Transverse colon (tissue), 4 donors: ENCODE data around the gene REEP6. TPM values are rescaled to one million over a fixed set of nuclear protein-coding genes. Genes with fewer than 3 reads are reported as not detected.
A peak's percentile ranks its signal among the peaks of the same experiment; 100 is the strongest.

Experiments
- DNase-seq: peaks from one replicate; pipeline ENCODE4 v3.0.0-alpha.2; 2019
- H3K27ac ChIP-seq, 4 donors: fragments of 200-600 bp; sonication (generic); 2 replicates each; pipeline ENCODE4 v1.5.1; 2016 to 2018; ENCODE audit warnings: inconsistent platforms in 4 of 4
- H3K27me3 ChIP-seq: fragments of 200-600 bp; sonication (generic); 2 replicates; pipeline ENCODE4 v1.5.1; 2017; ENCODE audit warnings: inconsistent platforms
- H3K36me3 ChIP-seq, 4 donors: fragments of 200-600 bp; sonication (generic); 2 replicates each; pipeline ENCODE4 v1.5.1; 2017 to 2019; ENCODE audit warnings: inconsistent platforms in 4 of 4
- H3K4me1 ChIP-seq, 4 donors: fragments of 200-600 bp; sonication (generic); 2 replicates each; pipeline ENCODE4 v1.5.1; 2017 to 2020; ENCODE audit warnings: inconsistent platforms in 4 of 4
- H3K4me3 ChIP-seq, 4 donors: fragments of 200-600 bp; sonication (generic); 1 replicate in 1 of 4; 2 replicates in 3 of 4; pipeline versions ENCODE4 v1.5.1 to v1.6.1; 2017 to 2019; ENCODE audit warnings: inconsistent platforms in 4 of 4
- H3K9me3 ChIP-seq, 2 donors: fragments of 200-600 bp; sonication (generic); 2 replicates each; pipeline ENCODE4 v1.5.1; 2017 to 2019; ENCODE audit warnings: inconsistent platforms in 2 of 2
- EP300 ChIP-seq: sonication (generic); formaldehyde crosslinking; IDR thresholded peaks from one replicate; pipeline ENCODE4 v1.6.1; 2017; ENCODE audit warnings: antibody characterized with exemption, low read depth
- POLR2A ChIP-seq: fragments of 450-650 bp; IDR thresholded peaks from one replicate; pipeline ENCODE4 v1.6.1; 2016; ENCODE audit warnings: antibody characterized with exemption, mild to moderate bottlenecking, moderate library complexity
- POLR2AphosphoS5 ChIP-seq, 3 donors: sonication (generic); formaldehyde crosslinking; IDR thresholded peaks; one replicate each; pipeline ENCODE4 v1.6.1; 2016; ENCODE audit warnings: antibody characterized with exemption in 3 of 3
- WGBS, 2 donors: methylation state at CpG; one replicate each; pipeline ENCODE4 v1.1.5; 2018; ENCODE audit warnings: low coverage in 1 of 2; 5-methylcytosine and 5-hydroxymethylcytosine counted together
- in situ Hi-C, 4 donors: fragments of 200-750 bp; cut with MboI; loops; one replicate each; pipeline versions ENCODE4 v1.15.0 to v1.15.1; 2017; ENCODE audit warnings: low sequenced_read_pairs in 3 of 4, low pct_ligation_motif_present in 1 of 4, low pct_unique_long_range_greater_than_20kb in 1 of 4
- intact Hi-C: fragments of 100-400 bp; cut with DNase I; formaldehyde crosslinking; loops from one replicate; pipeline ENCODE4 v1.15.1; 2023; ENCODE audit warnings: low total_unique reads
- total RNA-seq, 4 donors: library from RNA; depleted of rRNA; stranded (reverse); fragments of >200 nt; gene quantifications; one replicate each; pipeline ENCODE4 v1.1.0, GENCODE V29; 2016
- TF ChIP-seq, protein P1 (sequence below), 5 experiments: fragments of 200-600 bp in 3 of 5; fragments of 450-650 bp in 2 of 5; sonication (generic) in 3 of 5; IDR thresholded peaks; 1 replicate in 2 of 5; 2 replicates in 3 of 5; pipeline ENCODE4 v1.5.1; 2016 to 2017; ENCODE audit warnings: antibody characterized with exemption in 5 of 5, inconsistent platforms in 3 of 5, mild to moderate bottlenecking in 2 of 5, moderate library complexity in 1 of 5

REEP6 gene
- total RNA-seq, 4 donors from 2014 or later: 2.2 to 3.3 TPM; not detected in 2

DNA sequence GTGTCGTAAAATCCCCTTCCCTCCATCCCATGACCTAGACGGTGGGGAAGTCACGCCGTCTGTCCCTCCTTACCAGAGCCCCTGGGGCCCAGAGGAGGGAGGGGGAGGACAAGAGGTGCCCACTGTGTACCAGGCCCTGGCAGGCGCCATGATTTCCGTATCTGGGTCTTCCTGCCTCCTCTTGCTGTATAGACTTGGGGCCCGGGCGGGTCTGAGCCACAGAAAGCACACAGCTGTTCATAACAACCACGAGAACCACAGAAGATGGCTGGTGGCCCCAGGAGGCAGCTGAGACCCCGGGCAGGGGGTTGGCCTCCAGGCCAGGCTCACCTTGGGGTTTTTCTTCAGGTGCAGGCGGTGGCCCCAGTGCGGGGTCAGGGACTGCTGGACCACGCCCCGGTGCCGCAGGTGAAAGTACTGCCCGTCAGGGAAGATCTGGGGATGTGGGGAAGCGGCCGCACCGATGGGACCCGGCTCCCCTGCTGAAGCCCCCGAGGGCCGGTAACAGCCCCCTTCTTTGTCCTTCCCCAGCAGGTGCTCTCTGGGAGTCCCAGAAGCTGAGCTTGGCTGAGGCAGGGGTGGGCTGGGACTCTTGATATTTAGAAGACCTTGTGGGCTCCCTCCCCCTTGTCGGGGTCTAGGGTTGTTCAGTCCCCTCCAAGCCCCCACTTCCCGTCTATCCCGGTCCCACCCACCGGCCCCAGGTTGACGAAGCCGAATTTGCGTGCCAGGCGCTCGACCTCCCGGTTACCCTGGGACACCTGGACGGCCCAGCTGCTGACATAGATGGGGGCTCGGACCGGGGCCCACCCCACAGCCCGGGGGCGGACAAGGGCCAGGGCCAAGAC lies 1.3 kb upstream of the REEP6 start:
- H3K27me3 ChIP-seq: peaks cover 18% of the 10 kb centered on the region
- intact Hi-C loops (no loop called here), in situ Hi-C loops (no loop called here)
- peaks cover 10 to 17% (median 15%) of the 10 kb centered on the region in 4 donors for H3K4me1 ChIP-seq
- no peaks in the 10 kb centered on the region for H3K9me3 ChIP-seq
- WGBS, 2 donors: 25% methylated on average over 29 of the region's 37 CpGs; no CpG with 5 or more reads in 1 of the 2 donors
- TF ChIP-seq POLR2A: peak; percentile 28
- no peak for TF ChIP-seq POLR2AphosphoS5 (IDR thresholded peaks at IDR 0.05)
- no peaks in the 10 kb centered on the region for H3K36me3 ChIP-seq
- peak overlapping the region; percentile 29 to 59 (median 48) for H3K4me3 ChIP-seq
- H3K27ac ChIP-seq: peak overlapping the region; percentile 74 to 89 (median 85)
- no peak for DNase-seq

DNA sequence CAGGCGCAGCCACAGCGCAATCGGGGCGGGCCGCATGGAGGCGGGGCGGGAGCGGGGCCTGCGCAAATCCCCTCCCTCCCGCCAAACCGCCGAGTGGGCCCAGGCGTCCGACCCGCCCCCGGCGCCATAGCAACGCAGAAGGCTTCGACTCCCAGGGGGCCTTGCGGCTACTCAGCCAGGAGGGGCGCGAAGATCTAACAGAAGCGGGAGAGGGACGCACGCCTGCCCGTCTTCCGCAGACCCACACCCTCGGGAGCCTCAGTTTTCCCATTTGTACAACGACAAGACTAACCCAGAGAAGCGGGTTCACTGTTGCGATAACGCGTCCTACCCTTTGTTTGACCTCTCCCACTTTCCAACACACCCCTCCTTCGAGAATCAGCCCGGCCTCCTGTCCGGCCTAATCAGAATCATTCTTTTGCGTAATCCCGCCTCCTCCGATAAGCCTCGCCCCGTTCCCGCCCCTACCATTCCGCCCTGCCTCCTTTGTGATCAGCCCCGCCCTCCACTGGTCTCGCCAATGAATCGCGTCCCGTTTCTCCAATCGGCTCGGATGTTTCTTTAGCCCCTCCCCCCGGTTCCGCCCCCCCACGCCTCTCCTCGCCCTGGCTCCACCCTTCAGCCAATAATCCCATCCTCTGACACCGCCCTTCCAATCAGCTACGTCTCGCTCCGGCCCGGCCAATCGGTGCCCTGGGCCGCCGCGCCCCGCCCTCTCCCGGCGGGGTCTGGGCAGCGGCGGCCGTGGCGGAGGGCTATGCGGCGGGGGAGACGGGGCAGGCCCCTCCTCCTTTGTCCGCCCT lies 469 bp upstream of the REEP6 start, which contains the start of gene PCSK4:
Gene PCSK4 (minus strand): TSS at position 40 of the 803 bp plus-strand sequence. CDS start 4 bp downstream, at position 36.
- H3K36me3 ChIP-seq: no peaks in the 10 kb centered on the region
- no peak for TF ChIP-seq POLR2A
- no peak for TF ChIP-seq EP300
- TF ChIP-seq POLR2AphosphoS5 (IDR thresholded peaks at IDR 0.05): peak in 1 of 3 donors; percentile 11
- TF ChIP-seq, protein P1, sequence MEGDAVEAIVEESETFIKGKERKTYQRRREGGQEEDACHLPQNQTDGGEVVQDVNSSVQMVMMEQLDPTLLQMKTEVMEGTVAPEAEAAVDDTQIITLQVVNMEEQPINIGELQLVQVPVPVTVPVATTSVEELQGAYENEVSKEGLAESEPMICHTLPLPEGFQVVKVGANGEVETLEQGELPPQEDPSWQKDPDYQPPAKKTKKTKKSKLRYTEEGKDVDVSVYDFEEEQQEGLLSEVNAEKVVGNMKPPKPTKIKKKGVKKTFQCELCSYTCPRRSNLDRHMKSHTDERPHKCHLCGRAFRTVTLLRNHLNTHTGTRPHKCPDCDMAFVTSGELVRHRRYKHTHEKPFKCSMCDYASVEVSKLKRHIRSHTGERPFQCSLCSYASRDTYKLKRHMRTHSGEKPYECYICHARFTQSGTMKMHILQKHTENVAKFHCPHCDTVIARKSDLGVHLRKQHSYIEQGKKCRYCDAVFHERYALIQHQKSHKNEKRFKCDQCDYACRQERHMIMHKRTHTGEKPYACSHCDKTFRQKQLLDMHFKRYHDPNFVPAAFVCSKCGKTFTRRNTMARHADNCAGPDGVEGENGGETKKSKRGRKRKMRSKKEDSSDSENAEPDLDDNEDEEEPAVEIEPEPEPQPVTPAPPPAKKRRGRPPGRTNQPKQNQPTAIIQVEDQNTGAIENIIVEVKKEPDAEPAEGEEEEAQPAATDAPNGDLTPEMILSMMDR (IDR thresholded peaks at IDR 0.05): no peak
- H3K4me3 ChIP-seq: peak within 1 kb of the TSS; percentile 29 to 59 (median 48)
- in situ Hi-C loops: no loop called here
- H3K9me3 ChIP-seq: no peaks in the 10 kb centered on the region
- intact Hi-C loops: no loop called here
- H3K27ac ChIP-seq: peak within 1 kb of the TSS; percentile 74 to 89 (median 85)
- DNase-seq: peak; percentile 100
- peaks cover 10 to 17% (median 15%) of the 10 kb centered on the region in 4 donors for H3K4me1 ChIP-seq
- peaks cover 18% of the 10 kb centered on the region for H3K27me3 ChIP-seq
- 0% methylated on average over 73 of the region's 74 CpGs; no CpG with 5 or more reads in 1 of the 2 donors for WGBS, 2 donors

DNA sequence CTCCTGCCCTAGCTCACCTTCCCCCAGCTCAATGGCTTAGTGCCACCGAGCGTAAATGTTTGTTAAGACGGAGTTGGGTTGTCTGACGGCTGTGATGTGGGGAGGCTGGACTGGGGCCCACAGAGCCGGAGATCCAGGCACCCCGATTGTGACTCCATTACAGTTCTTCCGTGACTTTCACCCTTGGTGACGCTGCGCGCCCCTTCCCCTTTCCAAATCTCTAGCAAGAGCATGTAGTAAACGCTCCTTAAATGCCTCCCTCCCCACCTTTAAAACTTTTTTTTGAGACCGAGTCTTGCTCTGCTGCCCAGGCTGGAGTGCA lies 829 bp downstream of the REEP6 start:
- no peak overlapping the region for H3K27ac ChIP-seq
- peak overlapping the region in 2 of 4 donors; percentile 40 to 52 for H3K4me3 ChIP-seq
- H3K36me3 ChIP-seq: no peaks in the 10 kb centered on the region
- peaks cover 27% of the 10 kb centered on the region for H3K27me3 ChIP-seq
- in situ Hi-C loops (no loop called here), intact Hi-C loops (no loop called here)
- H3K9me3 ChIP-seq: no peaks in the 10 kb centered on the region
- H3K4me1 ChIP-seq: peaks cover 10 to 17% (median 15%) of the 10 kb centered on the region in 4 donors
- 37 to 54% methylated on average over 9 to 12 of the region's 12 CpGs for WGBS, 2 donors
- TF ChIP-seq POLR2A (no peak), POLR2AphosphoS5 (IDR thresholded peaks at IDR 0.05) (no peak), EP300 (no peak)
- TF ChIP-seq, protein P1 (IDR thresholded peaks at IDR 0.05): no peak
- no peak for DNase-seq

DNA sequence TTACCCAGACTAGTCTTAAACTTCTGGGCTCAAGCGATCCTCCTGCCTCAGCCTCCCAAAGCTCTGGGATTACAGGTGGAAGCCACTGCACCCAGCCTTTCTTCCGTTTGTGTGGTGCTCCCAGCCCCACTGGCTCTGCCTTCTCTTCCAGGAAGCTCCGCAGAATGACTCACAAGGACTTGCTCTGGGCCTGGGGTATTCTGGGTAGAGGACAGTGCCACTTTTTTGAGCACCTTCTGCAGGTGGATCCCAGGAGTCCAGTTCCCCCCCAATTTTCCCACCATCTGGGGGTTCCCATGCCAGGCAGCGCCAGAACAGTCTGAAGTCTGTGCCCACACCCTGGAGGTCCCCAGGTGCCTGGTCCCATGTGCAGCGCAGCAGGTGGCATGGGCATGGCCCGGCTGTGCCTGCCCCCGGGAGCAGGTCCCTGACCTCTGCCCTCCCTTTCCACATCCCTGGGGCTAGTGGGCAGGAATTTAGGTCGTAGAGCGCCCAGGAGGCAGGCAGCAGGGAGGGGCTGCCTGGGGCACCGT lies 1.6 kb downstream of the REEP6 start:
- Histone ChIP-seq H3K36me3 (no peaks in the 10 kb centered on the region), H3K27me3 (peaks cover 34% of the 10 kb centered on the region), H3K4me3 (no peak overlapping the region), H3K27ac (no peak overlapping the region), H3K4me1 (peaks cover 10 to 17% (median 15%) of the 10 kb centered on the region in 4 donors), H3K9me3 (no peaks in the 10 kb centered on the region)
- no peak for DNase-seq
- 52 to 100% methylated on average over 1 to 10 of the region's 10 CpGs for WGBS, 2 donors
- in situ Hi-C loops: no loop called here
- no peak for TF ChIP-seq POLR2A
- TF ChIP-seq, protein P1 (IDR thresholded peaks at IDR 0.05): no peak
- intact Hi-C loops: no loop called here
